ENCODE results near the gene XRCC3. TPM values are rescaled to one million over a fixed set of nuclear protein-coding genes. Genes with fewer than 3 reads are reported as not detected.
A peak's percentile ranks its signal among the peaks of the same experiment; 100 is the strongest.

XRCC3 gene
- total RNA-seq, 2 donors from 2014 or later = 37.3 to 112 TPM

DNA sequence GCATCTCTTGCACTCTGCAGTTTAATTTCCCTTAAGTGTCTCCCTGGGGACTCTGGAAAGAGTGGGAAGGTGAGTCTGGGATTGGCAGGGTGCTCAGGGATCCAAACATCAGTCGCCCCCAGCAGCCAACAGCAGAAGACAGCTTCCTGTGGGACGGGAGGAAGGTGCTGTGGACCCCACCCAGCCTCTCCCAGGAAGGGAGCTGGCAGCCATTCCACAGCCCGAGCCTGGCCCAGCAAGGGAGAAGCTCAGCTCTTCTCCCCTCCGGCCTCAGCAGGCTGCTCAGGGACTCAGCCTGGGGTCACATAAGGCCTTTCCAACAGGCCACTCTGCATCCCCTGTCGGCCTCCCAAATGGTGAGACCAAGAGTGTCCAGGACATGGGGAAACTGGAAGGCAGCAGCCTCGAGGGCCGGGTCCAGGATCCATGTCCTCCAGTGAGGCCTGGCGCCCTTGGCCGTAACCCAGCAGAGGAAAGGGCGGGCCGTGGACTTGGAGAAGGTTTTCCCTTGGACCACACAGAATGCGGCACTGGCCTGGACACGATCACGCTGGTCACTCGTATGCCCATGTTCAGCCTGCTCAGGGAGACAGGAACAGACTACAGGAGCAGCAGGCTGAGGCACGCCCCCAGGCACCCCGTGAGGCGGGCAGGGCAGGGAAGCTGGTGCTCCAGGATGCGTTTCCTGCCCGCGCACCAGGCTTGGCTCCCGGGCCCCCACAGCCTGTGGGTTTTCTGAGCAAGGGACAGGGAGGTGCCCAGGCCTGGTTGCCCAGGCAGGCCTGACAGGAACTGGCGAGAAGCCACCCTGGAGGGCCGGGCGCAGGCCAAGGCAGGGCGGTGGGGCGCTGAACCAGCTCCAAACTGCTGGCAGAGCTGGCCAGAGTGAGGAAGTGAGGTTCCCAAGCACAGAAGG, 3.5 kb downstream of the XRCC3 start:
- H3K9me3 Mint-ChIP-seq = no peaks in the 10 kb centered on the region
- ATAC-seq (no peak), DNase-seq (ENCODE audit: low spot score) (no peak)
- no peaks in the 10 kb centered on the region for H3K27me3 Mint-ChIP-seq
- no peak overlapping the region for H3K4me3 Mint-ChIP-seq
- peaks cover 0 to 17% of the 10 kb centered on the region in 2 donors for H3K4me1 Mint-ChIP-seq (ENCODE audit: low read depth in 2 of 2)
- no peaks in the 10 kb centered on the region for H3K36me3 Mint-ChIP-seq
- H3K27ac Mint-ChIP-seq = no peak overlapping the region

DNA sequence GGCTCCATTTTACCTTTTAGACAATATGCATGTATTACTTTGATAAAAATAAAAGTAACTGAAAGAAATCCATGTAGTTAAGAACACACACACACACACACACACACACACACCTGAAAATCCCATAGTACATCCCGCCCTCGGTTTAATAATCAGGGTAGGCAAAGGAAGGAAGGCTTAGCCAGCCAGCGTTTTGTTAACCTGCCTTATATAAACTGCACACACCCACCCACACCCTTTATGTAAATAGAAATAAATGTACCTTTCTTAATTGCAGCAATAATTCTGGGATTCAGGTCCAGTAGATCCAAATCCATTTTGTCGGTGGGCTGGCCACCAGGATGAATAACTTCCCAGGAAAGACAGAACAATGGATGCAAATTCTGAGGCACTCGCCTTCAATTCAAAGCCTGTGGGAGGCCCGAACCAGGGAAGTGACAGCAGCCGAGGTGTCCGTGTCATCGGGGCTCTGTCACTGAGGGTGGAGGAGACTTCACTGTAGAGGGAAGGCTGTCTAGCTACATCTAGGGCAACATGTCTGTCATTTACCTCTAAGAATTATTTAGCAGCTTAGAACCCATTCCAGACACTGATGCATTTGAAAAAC, 4.4 kb downstream of the XRCC3 start:
- Mint-ChIP-seq H3K4me3 (no peak overlapping the region), H3K27ac (no peak overlapping the region), H3K27me3 (no peaks in the 10 kb centered on the region), H3K36me3 (no peaks in the 10 kb centered on the region), H3K9me3 (no peaks in the 10 kb centered on the region), H3K4me1 (ENCODE audit: low read depth in 2 of 2) (peaks cover 0 to 17% of the 10 kb centered on the region in 2 donors)
- DNase-seq (ENCODE audit: low spot score) (no peak), ATAC-seq (no peak)

DNA sequence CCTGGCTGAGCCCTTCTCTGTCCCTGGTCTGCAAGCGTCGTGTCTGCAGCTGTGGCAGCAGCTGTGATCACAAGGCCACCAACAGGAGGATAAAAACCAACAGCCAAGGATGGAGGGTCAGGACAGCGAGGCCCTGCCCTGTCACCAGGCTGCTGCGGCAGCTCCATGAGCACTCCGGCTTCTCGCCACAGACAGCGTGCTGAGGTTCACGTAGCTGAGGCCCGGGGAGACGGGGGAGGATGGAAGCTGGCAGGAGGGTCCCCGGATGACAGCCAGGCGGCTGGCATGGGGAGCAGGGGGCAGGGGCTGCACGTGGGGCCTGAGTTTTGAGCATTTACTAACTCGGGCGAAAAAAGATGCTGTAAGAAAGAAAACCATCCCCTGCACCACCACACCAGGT, 5.4 kb downstream of the XRCC3 start:
- Mint-ChIP-seq H3K27me3 (no peaks in the 10 kb centered on the region), H3K36me3 (no peaks in the 10 kb centered on the region), H3K4me3 (no peak overlapping the region), H3K4me1 (ENCODE audit: low read depth in 2 of 2) (peaks cover 0 to 13% of the 10 kb centered on the region in 2 donors), H3K27ac (no peak overlapping the region), H3K9me3 (no peaks in the 10 kb centered on the region)
- DNase-seq (ENCODE audit: low spot score) = no peak
- ATAC-seq = no peak

DNA sequence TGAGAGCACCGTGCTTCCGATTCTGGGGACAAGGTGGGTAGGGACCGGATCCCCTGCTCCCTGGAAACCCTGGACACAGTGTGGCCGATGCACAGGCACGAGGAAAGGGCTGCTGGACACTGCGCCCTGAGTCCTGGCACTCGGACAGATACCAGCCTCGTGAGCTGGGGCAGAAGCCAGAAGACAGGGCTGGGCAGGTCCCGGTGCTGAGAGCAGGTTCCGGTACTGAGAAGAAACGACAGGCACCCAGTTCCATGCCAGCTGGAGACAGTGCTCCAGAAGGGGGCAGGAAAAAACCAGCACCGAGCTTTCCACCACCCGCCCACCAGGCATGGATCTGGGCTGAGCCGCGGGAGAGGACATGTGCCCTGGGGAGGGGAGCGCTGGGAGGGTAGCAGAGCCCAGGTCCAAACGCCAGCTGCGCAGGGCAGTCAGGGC, 6.5 kb downstream of the XRCC3 start:
- Mint-ChIP-seq H3K27ac (no peak overlapping the region), H3K36me3 (no peaks in the 10 kb centered on the region), H3K9me3 (no peaks in the 10 kb centered on the region), H3K27me3 (no peaks in the 10 kb centered on the region), H3K4me3 (no peak overlapping the region), H3K4me1 (ENCODE audit: low read depth in 2 of 2) (peaks cover 0 to 12% of the 10 kb centered on the region in 2 donors)
- DNase-seq (ENCODE audit: low spot score) (no peak), ATAC-seq (no peak)

DNA sequence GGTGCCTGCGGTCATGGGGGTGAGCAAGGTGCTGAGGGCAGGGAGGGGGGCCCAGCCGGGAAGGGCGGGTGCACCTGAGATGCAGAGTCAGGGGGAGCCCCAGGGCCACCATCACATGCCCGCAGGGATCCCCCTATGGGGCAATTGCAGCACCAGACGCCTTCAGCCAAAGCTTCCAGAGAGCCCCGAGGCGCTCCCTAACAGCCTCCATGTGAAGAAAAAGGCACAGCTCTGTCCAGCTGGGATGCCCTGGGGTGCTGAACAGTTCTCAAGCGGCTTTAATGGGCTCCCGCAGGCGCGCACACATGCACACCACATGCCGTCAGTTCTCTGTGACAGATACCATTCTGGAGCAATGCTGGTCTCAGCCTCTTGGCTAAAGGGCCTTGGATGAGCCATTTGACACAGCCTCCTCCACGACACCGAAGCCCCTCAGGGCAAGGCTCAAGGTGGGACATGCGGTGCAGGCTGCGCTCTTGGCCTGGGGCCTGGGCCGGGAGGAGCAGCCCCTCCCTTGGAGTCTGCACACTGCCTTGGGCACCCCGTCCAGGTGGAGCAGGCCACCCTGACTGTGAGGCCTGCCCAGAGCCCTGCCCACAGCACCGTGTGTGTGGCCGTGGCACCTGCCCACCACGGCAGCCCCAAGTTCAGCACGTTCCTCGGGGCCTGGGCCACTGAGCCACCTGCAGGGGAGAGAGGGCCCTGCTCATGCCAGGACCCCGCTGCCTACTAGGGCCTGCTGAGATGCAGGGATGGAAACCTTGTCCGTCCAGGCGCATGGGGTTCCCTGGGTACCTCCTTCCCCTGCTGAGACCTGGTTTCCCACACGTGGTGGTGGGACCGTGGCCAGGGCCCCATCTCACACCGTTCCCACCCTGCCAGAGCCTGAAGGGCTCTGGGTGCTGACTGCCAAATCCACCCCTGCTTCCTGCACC, 7.7 kb downstream of the XRCC3 start:
- H3K36me3 Mint-ChIP-seq = no peaks in the 10 kb centered on the region

DNA sequence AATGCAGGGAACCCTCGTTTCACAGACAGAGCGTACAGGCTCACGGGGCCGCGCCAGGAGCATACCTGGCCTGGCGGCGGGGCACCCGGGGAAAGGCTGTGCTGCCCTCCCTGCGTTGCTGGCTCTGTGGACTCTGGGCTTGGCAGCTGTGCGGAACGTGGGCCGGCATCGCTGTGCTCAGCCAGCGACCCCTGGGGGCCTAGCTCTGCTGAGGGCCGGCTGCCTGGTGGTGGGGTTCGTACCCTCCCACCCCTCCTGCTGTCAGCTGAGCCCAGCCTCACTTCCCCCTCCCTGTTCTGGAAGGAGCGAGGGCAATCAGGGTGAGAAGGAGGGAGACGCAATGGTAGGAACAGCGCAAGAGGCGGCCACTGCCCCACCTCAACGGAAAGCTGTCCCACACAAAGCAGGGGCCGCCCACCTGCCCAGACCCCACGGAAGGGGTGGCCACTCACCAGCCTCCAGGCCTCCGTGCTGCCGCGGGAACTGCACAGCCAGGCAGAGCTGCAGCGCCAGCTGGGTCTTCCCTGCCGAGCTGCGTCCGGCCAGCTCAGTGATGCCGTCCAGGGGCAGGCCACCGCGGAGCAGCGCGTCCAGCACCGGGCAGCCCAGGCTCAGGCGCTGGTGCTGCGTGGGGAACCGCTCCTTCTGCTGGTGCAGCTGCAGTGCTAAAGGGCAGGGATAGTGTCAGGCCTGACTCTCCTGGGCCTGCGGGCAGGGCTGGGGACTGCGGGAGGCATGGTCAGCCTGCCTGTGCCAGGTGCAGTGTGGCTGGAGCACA, 8.5 kb downstream of the XRCC3 start:
- no peaks in the 10 kb centered on the region for H3K27me3 Mint-ChIP-seq
- no peak for ATAC-seq
- H3K9me3 Mint-ChIP-seq = no peaks in the 10 kb centered on the region
- no peak overlapping the region for H3K27ac Mint-ChIP-seq
- no peak for DNase-seq (ENCODE audit: low spot score)
- no peak overlapping the region for H3K4me3 Mint-ChIP-seq
- no peaks in the 10 kb centered on the region for H3K36me3 Mint-ChIP-seq
- H3K4me1 Mint-ChIP-seq (ENCODE audit: low read depth in 2 of 2) = peaks cover 0 to 15% of the 10 kb centered on the region in 2 donors

More for the DNA sequence above, 7.7 kb downstream of the XRCC3 start:
- no peaks in the 10 kb centered on the region for H3K9me3 Mint-ChIP-seq
- ATAC-seq (peak in 1 of 2 donors; percentile 11), DNase-seq (ENCODE audit: low spot score) (no peak)
- H3K27ac Mint-ChIP-seq = no peak overlapping the region
- no peaks in the 10 kb centered on the region for H3K27me3 Mint-ChIP-seq
- H3K4me3 Mint-ChIP-seq = no peak overlapping the region
- H3K4me1 Mint-ChIP-seq (ENCODE audit: low read depth in 2 of 2) = peaks cover 0 to 13% of the 10 kb centered on the region in 2 donors

DNA sequence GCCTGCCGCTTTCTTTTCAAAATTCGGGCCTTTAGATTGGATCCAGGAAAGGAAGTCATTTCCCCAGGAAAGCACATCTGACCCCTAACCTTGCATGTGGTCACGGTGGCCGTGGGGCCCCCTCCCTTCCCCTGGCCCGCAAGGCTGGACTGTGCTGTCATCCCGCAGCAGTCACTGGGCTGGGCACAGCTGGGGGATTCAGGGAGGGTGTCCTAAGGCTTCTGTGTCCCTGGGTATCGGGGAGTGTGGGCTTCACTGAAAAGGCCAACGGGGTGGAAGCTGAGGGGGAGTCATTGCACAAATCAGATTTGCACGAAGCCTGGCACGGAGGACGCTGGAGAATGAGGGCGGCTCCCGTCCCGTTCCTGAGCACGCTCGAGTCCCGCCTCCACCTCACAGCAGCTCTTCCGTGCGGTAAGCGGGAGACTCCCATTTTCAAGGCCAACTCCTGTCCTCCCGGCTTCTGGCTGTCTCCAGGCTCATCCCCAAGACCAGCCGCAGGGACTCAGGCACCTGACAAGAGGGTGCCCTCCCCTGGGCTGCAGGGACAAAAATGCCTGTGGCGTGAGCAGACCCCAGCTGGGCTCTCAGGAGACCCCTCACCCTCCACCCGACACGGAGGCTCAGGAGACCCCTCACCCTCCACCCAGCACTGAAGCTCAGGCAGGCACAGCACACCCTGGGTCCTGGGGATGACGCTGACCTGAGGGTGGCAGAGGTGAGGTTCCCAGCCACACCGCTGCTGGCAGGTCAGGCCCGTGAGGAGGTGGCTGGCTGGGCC, 9.6 kb downstream of the XRCC3 start:
- ATAC-seq (no peak), DNase-seq (ENCODE audit: low spot score) (no peak)
- H3K36me3 Mint-ChIP-seq = no peaks in the 10 kb centered on the region
- H3K9me3 Mint-ChIP-seq = no peaks in the 10 kb centered on the region
- peak overlapping the region in 1 of 2 donors; percentile 49 for H3K27ac Mint-ChIP-seq
- no peak overlapping the region for H3K4me3 Mint-ChIP-seq
- H3K4me1 Mint-ChIP-seq (ENCODE audit: low read depth in 2 of 2) = peaks cover 0 to 15% of the 10 kb centered on the region in 2 donors
- no peaks in the 10 kb centered on the region for H3K27me3 Mint-ChIP-seq

DNA sequence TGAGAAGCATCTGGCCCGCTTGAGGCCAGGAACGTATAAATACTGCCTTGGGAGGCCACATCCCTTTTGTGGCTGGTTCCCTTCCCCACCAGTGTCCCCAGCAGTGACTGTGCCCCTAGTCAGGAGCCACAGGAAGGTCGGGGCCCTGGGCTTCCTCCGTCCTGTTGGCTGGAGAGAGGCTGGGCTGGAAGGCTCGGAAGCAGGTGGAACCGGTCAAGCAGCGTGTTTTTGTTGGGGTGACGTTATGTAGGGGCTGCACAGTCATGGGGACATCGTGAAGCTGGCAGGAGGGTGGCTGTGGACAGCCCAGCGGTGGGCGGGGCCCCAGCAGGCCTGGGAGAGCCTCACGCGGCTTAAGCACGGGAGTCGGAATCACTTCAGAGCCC, 10.1 kb downstream of the XRCC3 start:
- Mint-ChIP-seq H3K4me3 (no peak overlapping the region), H3K27ac (peak overlapping the region in 1 of 2 donors; percentile 49), H3K27me3 (no peaks in the 10 kb centered on the region), H3K9me3 (no peaks in the 10 kb centered on the region), H3K36me3 (no peaks in the 10 kb centered on the region), H3K4me1 (ENCODE audit: low read depth in 2 of 2) (peaks cover 0 to 15% of the 10 kb centered on the region in 2 donors)
- ATAC-seq = no peak
- DNase-seq (ENCODE audit: low spot score) = no peak

DNA sequence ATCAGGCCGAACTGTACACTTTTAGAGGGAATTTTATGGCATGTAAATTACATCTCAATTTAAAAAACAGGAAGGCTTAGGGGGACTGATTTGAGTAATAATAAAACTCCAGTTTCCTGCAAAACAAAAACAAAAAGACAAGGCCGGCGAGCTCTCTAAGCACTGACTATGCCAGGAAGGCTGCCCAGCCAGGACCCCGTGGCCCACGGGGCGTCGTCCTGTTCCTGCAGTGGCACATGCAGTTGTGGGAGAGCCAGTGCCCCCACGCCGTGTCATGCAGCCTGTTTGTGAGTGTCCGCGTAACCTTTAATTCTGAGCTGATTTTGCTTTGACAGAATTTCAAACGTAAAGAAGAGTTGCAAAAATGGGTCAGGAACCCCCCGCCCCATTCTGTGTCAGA, 10.5 kb downstream of the XRCC3 start:
- H3K4me3 Mint-ChIP-seq = no peak overlapping the region
- H3K9me3 Mint-ChIP-seq = no peaks in the 10 kb centered on the region
- no peaks in the 10 kb centered on the region for H3K36me3 Mint-ChIP-seq
- H3K27ac Mint-ChIP-seq = peak overlapping the region in 1 of 2 donors; percentile 49
- H3K27me3 Mint-ChIP-seq = no peaks in the 10 kb centered on the region
- ATAC-seq = no peak
- no peak for DNase-seq (ENCODE audit: low spot score)
- H3K4me1 Mint-ChIP-seq (ENCODE audit: low read depth in 2 of 2) = peaks cover 0 to 17% of the 10 kb centered on the region in 2 donors

DNA sequence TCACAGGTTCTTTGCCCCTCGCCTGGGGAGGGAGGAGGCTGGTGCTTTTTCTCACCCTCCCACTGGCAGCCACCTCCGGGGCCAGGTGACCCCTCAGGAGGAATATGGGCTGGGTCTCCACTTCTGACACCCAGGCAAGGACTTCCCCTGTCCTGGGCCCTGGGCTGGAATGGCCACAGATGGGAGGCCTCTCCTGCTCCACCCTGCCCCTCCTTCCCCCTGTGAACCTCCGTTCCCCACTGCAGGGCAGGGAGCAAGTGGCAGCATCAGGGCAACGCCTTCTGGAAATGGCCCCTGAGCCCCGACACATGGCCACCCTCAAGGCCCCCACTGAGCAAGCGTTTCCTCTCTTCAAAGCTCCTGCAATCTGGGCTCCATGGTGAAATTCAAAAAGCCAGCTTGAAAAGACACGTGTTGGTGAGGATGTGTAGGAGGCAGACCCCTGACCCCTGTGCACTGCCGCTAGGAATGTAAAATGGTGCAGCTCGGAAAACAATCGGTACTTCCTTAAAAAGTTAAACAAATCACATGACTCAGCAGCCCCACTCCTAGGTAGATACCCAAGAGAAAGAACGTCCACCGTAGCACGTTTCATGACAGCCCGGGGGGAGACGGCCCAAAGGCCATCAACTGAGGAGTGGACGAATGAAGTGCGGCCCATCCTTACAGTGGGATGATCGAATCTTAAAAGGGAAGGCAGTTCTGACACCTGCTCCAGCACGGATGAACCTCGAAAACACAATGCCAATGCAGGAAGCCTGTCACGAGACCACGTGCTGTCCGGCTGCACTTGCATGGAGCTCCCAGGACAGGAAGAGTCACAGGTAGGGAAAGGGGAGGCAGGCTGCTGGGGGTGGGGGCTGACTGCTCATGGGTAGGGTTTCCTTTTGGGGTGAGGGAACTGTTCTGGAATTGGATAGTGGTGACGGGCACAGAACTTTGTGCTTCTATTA, 11.5 kb downstream of the XRCC3 start:
- Mint-ChIP-seq H3K27ac (peak overlapping the region; percentile 43 to 47), H3K4me1 (ENCODE audit: low read depth in 2 of 2) (peaks cover 0 to 15% of the 10 kb centered on the region in 2 donors), H3K36me3 (no peaks in the 10 kb centered on the region), H3K27me3 (no peaks in the 10 kb centered on the region), H3K9me3 (no peaks in the 10 kb centered on the region), H3K4me3 (no peak overlapping the region)
- no peak for DNase-seq (ENCODE audit: low spot score)
- no peak for ATAC-seq

DNA sequence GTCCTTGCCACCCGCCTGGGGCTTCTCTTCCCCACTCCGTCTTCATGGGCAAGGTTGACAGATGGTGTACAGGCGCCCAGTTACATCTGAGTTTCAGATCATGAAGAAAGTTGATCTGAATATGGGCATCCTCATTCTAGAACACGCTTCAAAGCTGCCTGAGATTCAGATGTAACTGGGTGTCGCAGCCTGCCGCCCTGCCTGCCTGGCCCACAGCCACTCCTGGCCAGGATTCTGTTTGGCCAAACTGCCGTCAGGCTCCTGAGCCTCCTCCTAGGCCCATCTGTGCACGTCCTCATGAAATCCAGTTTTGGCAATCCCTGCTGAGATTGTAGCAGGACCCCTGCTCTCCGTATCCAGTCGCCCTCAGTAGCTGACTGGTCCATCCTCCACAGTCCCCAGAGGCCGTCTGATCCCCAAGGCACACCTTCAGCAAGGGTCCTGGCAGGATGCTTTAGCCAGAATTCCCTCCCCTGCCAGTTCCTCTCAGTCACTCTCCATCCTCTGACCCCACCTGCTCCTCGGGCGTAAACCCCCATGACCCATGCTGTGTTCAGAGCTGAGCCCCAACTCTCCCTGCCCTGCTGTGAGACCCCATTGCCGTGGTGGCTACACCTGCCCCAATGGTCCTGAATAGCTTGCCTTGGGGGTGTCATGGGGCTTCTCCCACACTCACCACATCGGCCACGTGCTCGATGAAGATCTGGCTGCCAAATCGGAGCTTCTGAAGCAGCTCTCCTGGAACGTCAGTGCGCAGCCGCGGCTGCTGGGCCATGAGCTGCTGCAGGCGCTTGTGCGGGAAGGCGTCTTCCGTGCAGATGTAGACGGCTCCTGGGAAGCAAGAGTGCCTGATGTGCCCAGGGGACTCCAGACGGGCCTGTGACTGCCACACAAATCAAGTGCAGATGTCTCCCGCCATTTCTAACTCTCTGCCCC, 12.5 kb downstream of the XRCC3 start:
- no peak overlapping the region for H3K4me3 Mint-ChIP-seq
- no peak overlapping the region for H3K27ac Mint-ChIP-seq
- ATAC-seq (no peak), DNase-seq (ENCODE audit: low spot score) (peak; percentile 55)
- H3K4me1 Mint-ChIP-seq (ENCODE audit: low read depth in 2 of 2) = peaks cover 0 to 17% of the 10 kb centered on the region in 2 donors
- no peaks in the 10 kb centered on the region for H3K27me3 Mint-ChIP-seq
- no peaks in the 10 kb centered on the region for H3K36me3 Mint-ChIP-seq
- no peaks in the 10 kb centered on the region for H3K9me3 Mint-ChIP-seq
